ENCODE measurements around the gene TEX11.
"Not testable (repeated sequence)": the region's sequence is repeated elsewhere in the genome, so short reads cannot be mapped to it uniquely, and the experiment has no call there.

Gene TEX11

GRCh38 chrX:70592091-70592490 lies 316.4 kb downstream of the TEX11 start:
- H3K9ac ChIP-seq (ENCODE audit: low read length) = no peak overlapping the region
- DNase-seq (ENCODE audit: low read depth) = peak; percentile 75
- no peaks in the 10 kb centered on the region for H3K27me3 ChIP-seq (replicated peaks; ENCODE audit: control insufficient read depth, insufficient read depth, low read length)
- no peaks in the 10 kb centered on the region for H3K36me3 ChIP-seq (ENCODE audit: control insufficient read depth, insufficient read depth, low read length, severe bottlenecking)
- peaks cover 15% of the 10 kb centered on the region for H3K9me3 ChIP-seq (ENCODE audit: control insufficient read depth, low read length)
- H3K4me1 ChIP-seq (ENCODE audit: control insufficient read depth, insufficient read depth, low read length) = no peaks in the 10 kb centered on the region
- H3K4me3 ChIP-seq (ENCODE audit: low read length) = no peak overlapping the region

- H3K9me3 ChIP-seq (ENCODE audit: control insufficient read depth, low read length) = peaks cover 24% of the 10 kb centered on the region
- not testable (repeated sequence) for DNase-seq (ENCODE audit: low read depth); H3K27me3 ChIP-seq (replicated peaks; ENCODE audit: control insufficient read depth, insufficient read depth, low read length); H3K4me1 ChIP-seq (ENCODE audit: control insufficient read depth, insufficient read depth, low read length); H3K9ac ChIP-seq (ENCODE audit: low read length); H3K36me3 ChIP-seq (ENCODE audit: control insufficient read depth, insufficient read depth, low read length, severe bottlenecking); H3K4me3 ChIP-seq (ENCODE audit: low read length)
These were observed 321.4 kb downstream of the TEX11 start for GRCh38 chrX:70587158-70587557.

GRCh38 chrX:70577442-70577841 lies 331.1 kb downstream of the TEX11 start:
- H3K9me3 ChIP-seq (ENCODE audit: control insufficient read depth, low read length) = peaks cover 36% of the 10 kb centered on the region
- H3K4me1 ChIP-seq (ENCODE audit: control insufficient read depth, insufficient read depth, low read length) = no peaks in the 10 kb centered on the region
- H3K36me3 ChIP-seq (ENCODE audit: control insufficient read depth, insufficient read depth, low read length, severe bottlenecking) = no peaks in the 10 kb centered on the region
- no peak overlapping the region for H3K9ac ChIP-seq (ENCODE audit: low read length)
- no peaks in the 10 kb centered on the region for H3K27me3 ChIP-seq (replicated peaks; ENCODE audit: control insufficient read depth, insufficient read depth, low read length)
- no peak overlapping the region for H3K4me3 ChIP-seq (ENCODE audit: low read length)
- DNase-seq (ENCODE audit: low read depth) = no peak

GRCh38 chrX:70569922-70570576 lies 338.5 kb downstream of the TEX11 start:
- H3K36me3 ChIP-seq (ENCODE audit: control insufficient read depth, insufficient read depth, low read length, severe bottlenecking); H3K27me3 ChIP-seq (replicated peaks; ENCODE audit: control insufficient read depth, insufficient read depth, low read length); H3K9me3 ChIP-seq (ENCODE audit: control insufficient read depth, low read length); DNase-seq (ENCODE audit: low read depth); H3K4me3 ChIP-seq (ENCODE audit: low read length); H3K4me1 ChIP-seq (ENCODE audit: control insufficient read depth, insufficient read depth, low read length); H3K9ac ChIP-seq (ENCODE audit: low read length): not testable (repeated sequence)

- no peak overlapping the region for H3K9ac ChIP-seq (ENCODE audit: low read length)
- no peak overlapping the region for H3K4me3 ChIP-seq (ENCODE audit: low read length)
- H3K27me3 ChIP-seq (replicated peaks; ENCODE audit: control insufficient read depth, insufficient read depth, low read length) = peaks cover 10% of the 10 kb centered on the region
- H3K36me3 ChIP-seq (ENCODE audit: control insufficient read depth, insufficient read depth, low read length, severe bottlenecking) = no peaks in the 10 kb centered on the region
- peaks cover 14% of the 10 kb centered on the region for H3K4me1 ChIP-seq (ENCODE audit: control insufficient read depth, insufficient read depth, low read length)
- DNase-seq (ENCODE audit: low read depth) = no peak
- peaks cover 14% of the 10 kb centered on the region for H3K9me3 ChIP-seq (ENCODE audit: control insufficient read depth, low read length)
These were observed 353.6 kb downstream of the TEX11 start for GRCh38 chrX:70554948-70555347.

- Histone ChIP-seq H3K36me3 (ENCODE audit: control insufficient read depth, insufficient read depth, low read length, severe bottlenecking) (no peaks in the 10 kb centered on the region), H3K27me3 (replicated peaks; ENCODE audit: control insufficient read depth, insufficient read depth, low read length) (peaks cover 13% of the 10 kb centered on the region), H3K9me3 (ENCODE audit: control insufficient read depth, low read length) (peaks cover 10% of the 10 kb centered on the region), H3K4me1 (ENCODE audit: control insufficient read depth, insufficient read depth, low read length) (peaks cover 14% of the 10 kb centered on the region), H3K4me3 (ENCODE audit: low read length) (peak overlapping the region; percentile 58), H3K9ac (ENCODE audit: low read length) (no peak overlapping the region)
- peak; percentile 44 for DNase-seq (ENCODE audit: low read depth)
These were observed 354.0 kb downstream of the TEX11 start for GRCh38 chrX:70554523-70554922.

GRCh38 chrX:70554081-70554480 lies 354.4 kb downstream of the TEX11 start:
- H3K9me3 ChIP-seq (ENCODE audit: control insufficient read depth, low read length) = peaks cover 6% of the 10 kb centered on the region
- H3K9ac ChIP-seq (ENCODE audit: low read length) = peak overlapping the region; percentile 29
- no peaks in the 10 kb centered on the region for H3K36me3 ChIP-seq (ENCODE audit: control insufficient read depth, insufficient read depth, low read length, severe bottlenecking)
- peaks cover 14% of the 10 kb centered on the region for H3K4me1 ChIP-seq (ENCODE audit: control insufficient read depth, insufficient read depth, low read length)
- peak overlapping the region; percentile 58 for H3K4me3 ChIP-seq (ENCODE audit: low read length)
- H3K27me3 ChIP-seq (replicated peaks; ENCODE audit: control insufficient read depth, insufficient read depth, low read length) = peaks cover 16% of the 10 kb centered on the region
- DNase-seq (ENCODE audit: low read depth) = peak; percentile 71

- no peak for DNase-seq (ENCODE audit: low read depth)
- H3K9ac ChIP-seq (ENCODE audit: low read length) = no peak overlapping the region
- H3K9me3 ChIP-seq (ENCODE audit: control insufficient read depth, low read length) = no peaks in the 10 kb centered on the region
- peaks cover 20% of the 10 kb centered on the region for H3K27me3 ChIP-seq (replicated peaks; ENCODE audit: control insufficient read depth, insufficient read depth, low read length)
- H3K4me1 ChIP-seq (ENCODE audit: control insufficient read depth, insufficient read depth, low read length) = peaks cover 14% of the 10 kb centered on the region
- H3K4me3 ChIP-seq (ENCODE audit: low read length) = no peak overlapping the region
- no peaks in the 10 kb centered on the region for H3K36me3 ChIP-seq (ENCODE audit: control insufficient read depth, insufficient read depth, low read length, severe bottlenecking)
These were observed 355.0 kb downstream of the TEX11 start for GRCh38 chrX:70553516-70553915.

- no peak for DNase-seq (ENCODE audit: low read depth)
- Histone ChIP-seq H3K4me1 (ENCODE audit: control insufficient read depth, insufficient read depth, low read length) (peaks cover 14% of the 10 kb centered on the region), H3K27me3 (replicated peaks; ENCODE audit: control insufficient read depth, insufficient read depth, low read length) (peaks cover 20% of the 10 kb centered on the region), H3K9me3 (ENCODE audit: control insufficient read depth, low read length) (no peaks in the 10 kb centered on the region), H3K4me3 (ENCODE audit: low read length) (no peak overlapping the region), H3K9ac (ENCODE audit: low read length) (no peak overlapping the region), H3K36me3 (ENCODE audit: control insufficient read depth, insufficient read depth, low read length, severe bottlenecking) (no peaks in the 10 kb centered on the region)
These were observed 356.3 kb downstream of the TEX11 start for GRCh38 chrX:70552130-70552704.

- H3K27me3 ChIP-seq (replicated peaks; ENCODE audit: control insufficient read depth, insufficient read depth, low read length) = peaks cover 9% of the 10 kb centered on the region
- H3K9ac ChIP-seq (ENCODE audit: low read length) = no peak overlapping the region
- H3K4me3 ChIP-seq (ENCODE audit: low read length) = no peak overlapping the region
- peaks cover 3% of the 10 kb centered on the region for H3K9me3 ChIP-seq (ENCODE audit: control insufficient read depth, low read length)
- H3K36me3 ChIP-seq (ENCODE audit: control insufficient read depth, insufficient read depth, low read length, severe bottlenecking) = no peaks in the 10 kb centered on the region
- no peak for DNase-seq (ENCODE audit: low read depth)
- H3K4me1 ChIP-seq (ENCODE audit: control insufficient read depth, insufficient read depth, low read length) = peaks cover 11% of the 10 kb centered on the region
These were observed 359.1 kb downstream of the TEX11 start for GRCh38 chrX:70549429-70549828.

GRCh38 chrX:70535198-70535597 lies 373.3 kb downstream of the TEX11 start:
- H3K4me1 ChIP-seq (ENCODE audit: control insufficient read depth, insufficient read depth, low read length) = no peaks in the 10 kb centered on the region
- no peak overlapping the region for H3K4me3 ChIP-seq (ENCODE audit: low read length)
- H3K9me3 ChIP-seq (ENCODE audit: control insufficient read depth, low read length) = no peaks in the 10 kb centered on the region
- no peak for DNase-seq (ENCODE audit: low read depth)
- peaks cover 43% of the 10 kb centered on the region for H3K27me3 ChIP-seq (replicated peaks; ENCODE audit: control insufficient read depth, insufficient read depth, low read length)
- H3K36me3 ChIP-seq (ENCODE audit: control insufficient read depth, insufficient read depth, low read length, severe bottlenecking) = no peaks in the 10 kb centered on the region
- no peak overlapping the region for H3K9ac ChIP-seq (ENCODE audit: low read length)

Measured in adipocyte (in vitro differentiated cells).